Fibroblast of lung (primary cell): Measurements from ENCODE around the gene LINGO3. TPM values are rescaled to one million over a fixed set of nuclear protein-coding genes. Genes with fewer than 3 reads are reported as not detected.
A peak's percentile ranks its signal among the peaks of the same experiment; 100 is the strongest.

Source experiments
- DNase-seq, 2 donors: peaks; one replicate each; pipeline versions ENCODE4 v3.0.0 to v3.0.0-alpha.2; 2010; ENCODE audit warnings: low read depth in 2 of 2
- H2AFZ ChIP-seq: 2 replicates; pipeline ENCODE4 v1.5.1; 2012; ENCODE audit warnings: low read length, control low read depth, inconsistent platforms
- H3K27ac ChIP-seq: 2 replicates; pipeline ENCODE4 v1.5.1; 2011; ENCODE audit warnings: low read length, control low read depth; ENCODE audit not compliant: insufficient read depth
- H3K27me3 ChIP-seq: 2 replicates; pipeline ENCODE4 v1.5.1; 2011; ENCODE audit warnings: mild to moderate bottlenecking, low read length; ENCODE audit not compliant: control insufficient read depth, insufficient read depth
- H3K36me3 ChIP-seq: 2 replicates; pipeline ENCODE4 v1.5.1; 2011; ENCODE audit warnings: low read length; ENCODE audit not compliant: control insufficient read depth, insufficient read depth
- H3K4me1 ChIP-seq: 2 replicates; pipeline ENCODE4 v1.5.1; 2011; ENCODE audit warnings: low read length; ENCODE audit not compliant: control insufficient read depth, insufficient read depth; ENCODE audit errors: extremely low read depth
- H3K4me2 ChIP-seq: 2 replicates; pipeline ENCODE4 v1.5.1; 2011; ENCODE audit warnings: low read length, control low read depth; ENCODE audit not compliant: insufficient read depth; ENCODE audit errors: extremely low read depth
- H3K4me3 ChIP-seq, 4 experiments: fragments of 200-600 bp in 1 of 4; sonication (generic) in 1 of 4; replicated peaks in 1 of 4; 2 replicates each; pipeline ENCODE4 v1.5.1; 2011 to 2016; ENCODE audit warnings: low read length in 4 of 4, low read depth in 3 of 4, mild to moderate bottlenecking in 3 of 4, control low read depth in 2 of 4, inconsistent platforms in 1 of 4, mixed read lengths in 1 of 4; ENCODE audit not compliant: insufficient read depth in 1 of 4; ENCODE audit errors: control extremely low read depth in 1 of 4
- H3K79me2 ChIP-seq: 2 replicates; pipeline ENCODE4 v1.5.1; 2012; ENCODE audit warnings: mild to moderate bottlenecking, low read length, inconsistent platforms; ENCODE audit not compliant: control insufficient read depth, insufficient read depth
- H3K9ac ChIP-seq: 2 replicates; pipeline ENCODE4 v1.5.1; 2011; ENCODE audit warnings: mild to moderate bottlenecking, low read length, control low read depth; ENCODE audit not compliant: insufficient read depth
- H3K9me3 ChIP-seq: 2 replicates; pipeline ENCODE4 v1.5.1; 2012; ENCODE audit warnings: low read depth, low read length; ENCODE audit not compliant: control insufficient read depth, insufficient read depth
- H4K20me1 ChIP-seq: 2 replicates; pipeline ENCODE4 v1.5.1; 2011; ENCODE audit warnings: low read length; ENCODE audit not compliant: control insufficient read depth, insufficient read depth; ENCODE audit errors: extremely low read depth
- EZH2 ChIP-seq: IDR thresholded peaks from 2 replicates; pipeline ENCODE4 v1.5.1; 2012; ENCODE audit warnings: low read length, control low read depth, mild to moderate bottlenecking; ENCODE audit errors: missing control alignments
- polyA plus RNA-seq, 2 donors: library from polyadenylated mRNA; depleted of rRNA in 1 of 2; stranded (reverse) in 1 of 2; unstranded in 1 of 2; fragments of >200 nt; gene quantifications; 2 replicates each; pipeline ENCODE4 v1.2.1, GENCODE V29; 2011 to 2012; ENCODE audit warnings: missing spikeins in 1 of 2
- total RNA-seq: library from RNA; depleted of rRNA; stranded (reverse); fragments of >200 nt; gene quantifications from 2 replicates; pipeline ENCODE4 v1.2.1, GENCODE V29; 2014
- TF ChIP-seq, protein P1 (sequence below), 2 donors: IDR thresholded peaks in 1 of 2; conservative IDR thresholded peaks in 1 of 2; 1 replicate in 1 of 2; 2 replicates in 1 of 2; pipeline ENCODE4 v1.5.1; 2011 to 2012; ENCODE audit warnings: low read length in 2 of 2, control low read depth in 1 of 2, inconsistent platforms in 1 of 2, low read depth in 1 of 2, mild to moderate bottlenecking in 1 of 2

LINGO3 gene
- total and polyA plus RNA-seq, 2 donors (not counting 1 experiment from before 2014, with no cell fraction given): not detected

DNA sequence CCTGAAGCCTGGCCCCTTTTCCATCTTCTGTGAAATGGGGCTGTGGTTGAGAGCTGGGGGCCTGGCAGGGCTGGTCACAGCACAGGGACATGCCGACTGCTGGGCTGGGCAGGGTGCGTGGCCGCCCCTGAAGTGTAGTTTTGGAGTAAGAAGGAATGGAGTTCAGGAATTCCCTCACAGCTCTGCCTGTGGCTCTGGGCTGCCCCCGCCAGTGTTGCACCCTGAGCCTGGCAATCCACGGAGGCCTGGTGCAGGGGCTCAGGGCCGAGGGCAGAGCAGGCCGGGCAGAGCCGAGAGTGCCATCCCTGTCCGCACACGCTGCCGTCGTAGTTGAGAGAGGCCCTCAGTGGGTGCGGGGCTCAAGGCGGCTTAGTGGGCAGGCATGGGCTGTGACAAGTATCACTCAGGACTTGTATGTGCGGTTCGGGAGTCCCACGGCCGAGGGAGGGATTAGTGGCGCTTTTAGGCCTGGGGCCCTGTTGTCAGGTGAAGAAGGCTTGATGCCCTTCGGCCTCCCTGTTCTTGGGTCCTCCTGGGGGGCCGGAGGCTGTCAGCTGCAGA lies 30.2 kb upstream of the LINGO3 start:
- Histone ChIP-seq H2AFZ (no peak overlapping the region), H3K36me3 (peaks cover 13% of the 10 kb centered on the region), H3K9ac (no peak overlapping the region), H3K4me1 (no peaks in the 10 kb centered on the region), H3K4me2 (no peak overlapping the region), H3K27ac (no peak overlapping the region), H3K4me3 (no peak overlapping the region), H3K27me3 (no peaks in the 10 kb centered on the region), H4K20me1 (no peaks in the 10 kb centered on the region), H3K79me2 (peaks cover 21% of the 10 kb centered on the region), H3K9me3 (no peaks in the 10 kb centered on the region)
- no peak for DNase-seq
- TF ChIP-seq EZH2: no peak
- TF ChIP-seq, protein P1, sequence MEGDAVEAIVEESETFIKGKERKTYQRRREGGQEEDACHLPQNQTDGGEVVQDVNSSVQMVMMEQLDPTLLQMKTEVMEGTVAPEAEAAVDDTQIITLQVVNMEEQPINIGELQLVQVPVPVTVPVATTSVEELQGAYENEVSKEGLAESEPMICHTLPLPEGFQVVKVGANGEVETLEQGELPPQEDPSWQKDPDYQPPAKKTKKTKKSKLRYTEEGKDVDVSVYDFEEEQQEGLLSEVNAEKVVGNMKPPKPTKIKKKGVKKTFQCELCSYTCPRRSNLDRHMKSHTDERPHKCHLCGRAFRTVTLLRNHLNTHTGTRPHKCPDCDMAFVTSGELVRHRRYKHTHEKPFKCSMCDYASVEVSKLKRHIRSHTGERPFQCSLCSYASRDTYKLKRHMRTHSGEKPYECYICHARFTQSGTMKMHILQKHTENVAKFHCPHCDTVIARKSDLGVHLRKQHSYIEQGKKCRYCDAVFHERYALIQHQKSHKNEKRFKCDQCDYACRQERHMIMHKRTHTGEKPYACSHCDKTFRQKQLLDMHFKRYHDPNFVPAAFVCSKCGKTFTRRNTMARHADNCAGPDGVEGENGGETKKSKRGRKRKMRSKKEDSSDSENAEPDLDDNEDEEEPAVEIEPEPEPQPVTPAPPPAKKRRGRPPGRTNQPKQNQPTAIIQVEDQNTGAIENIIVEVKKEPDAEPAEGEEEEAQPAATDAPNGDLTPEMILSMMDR (conservative IDR thresholded peaks at IDR 0.05 in 1 of 2, IDR thresholded peaks at IDR 0.05 in 1 of 2; ENCODE audit: low read depth in 1 of 2, low read length in 2 of 2): no peak

DNA sequence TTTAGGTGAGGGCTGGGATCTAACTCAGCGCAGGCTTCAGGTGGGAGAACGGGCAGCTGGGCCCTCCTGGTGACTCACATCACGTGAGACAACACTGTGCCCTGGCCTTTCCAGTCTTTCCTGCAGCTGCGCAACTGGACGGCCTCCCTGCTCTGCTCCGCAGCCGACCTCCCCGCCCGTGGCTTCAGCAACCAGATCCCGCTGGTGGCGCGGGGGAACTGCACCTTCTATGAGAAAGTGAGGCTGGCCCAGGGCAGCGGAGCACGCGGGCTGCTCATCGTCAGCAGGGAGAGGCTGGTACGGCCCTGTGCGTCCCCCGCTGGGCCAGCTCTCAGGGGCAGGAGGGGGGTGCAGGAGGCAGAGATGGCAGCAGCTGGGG lies 29.4 kb upstream of the LINGO3 start:
- H3K27ac ChIP-seq: no peak overlapping the region
- no peak overlapping the region for H3K4me2 ChIP-seq
- no peaks in the 10 kb centered on the region for H3K4me1 ChIP-seq
- peaks cover 13% of the 10 kb centered on the region for H3K36me3 ChIP-seq
- no peak overlapping the region for H3K4me3 ChIP-seq
- no peaks in the 10 kb centered on the region for H3K27me3 ChIP-seq
- peak; percentile 44 to 59 for DNase-seq
- no peak for TF ChIP-seq EZH2
- TF ChIP-seq, protein P1 (conservative IDR thresholded peaks at IDR 0.05 in 1 of 2, IDR thresholded peaks at IDR 0.05 in 1 of 2; ENCODE audit: low read depth in 1 of 2, low read length in 2 of 2): peak in 1 of 2 donors; percentile 11
- no peak overlapping the region for H2AFZ ChIP-seq
- no peaks in the 10 kb centered on the region for H3K9me3 ChIP-seq
- H4K20me1 ChIP-seq: no peaks in the 10 kb centered on the region
- no peak overlapping the region for H3K9ac ChIP-seq
- H3K79me2 ChIP-seq: peaks cover 25% of the 10 kb centered on the region

DNA sequence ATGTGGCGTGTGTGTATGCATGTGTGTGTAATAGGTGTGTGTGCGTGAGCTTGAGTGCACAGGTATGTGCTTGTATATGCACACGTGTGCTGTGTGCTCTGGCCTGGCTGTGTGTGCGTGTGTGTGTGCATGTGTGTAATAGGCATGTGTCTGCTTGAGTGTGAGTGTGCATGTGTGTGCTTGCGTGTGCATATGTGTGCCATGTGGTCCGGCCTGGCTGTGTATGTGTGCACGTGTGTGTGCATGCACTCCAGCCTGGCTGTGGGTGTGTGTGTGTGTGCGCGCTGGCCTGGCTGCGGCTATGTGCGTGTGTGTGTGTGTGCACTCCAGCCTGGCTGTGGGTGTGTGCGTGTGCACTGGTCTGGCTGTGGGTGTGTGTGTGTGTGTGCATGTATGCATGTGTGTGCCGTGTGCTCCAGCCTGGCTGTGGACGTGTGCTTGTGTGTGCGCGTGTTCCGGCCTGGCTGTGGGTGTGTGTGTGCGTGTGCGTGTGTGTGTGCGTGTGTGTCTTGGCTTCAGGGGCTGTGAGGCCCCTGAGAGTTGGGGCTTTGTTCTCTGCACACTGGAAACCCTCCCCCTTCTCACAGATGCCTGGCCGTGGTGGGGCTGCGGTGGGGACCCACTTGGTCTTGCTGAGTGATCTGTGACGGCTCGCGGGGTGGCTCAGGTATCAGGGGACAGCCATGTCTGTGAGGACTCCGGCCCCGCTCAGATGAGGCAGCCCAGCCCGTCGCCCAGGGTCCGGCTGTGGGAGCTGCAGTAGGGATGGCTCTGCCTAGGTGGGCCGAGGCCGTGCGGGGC lies 28.8 kb upstream of the LINGO3 start:
- no peak overlapping the region for H2AFZ ChIP-seq
- peaks cover 13% of the 10 kb centered on the region for H3K36me3 ChIP-seq
- H3K79me2 ChIP-seq: peaks cover 30% of the 10 kb centered on the region
- no peaks in the 10 kb centered on the region for H3K9me3 ChIP-seq
- no peaks in the 10 kb centered on the region for H3K27me3 ChIP-seq
- TF ChIP-seq, protein P1 (conservative IDR thresholded peaks at IDR 0.05 in 1 of 2, IDR thresholded peaks at IDR 0.05 in 1 of 2; ENCODE audit: low read depth in 1 of 2, low read length in 2 of 2): no peak
- no peak overlapping the region for H3K9ac ChIP-seq
- no peaks in the 10 kb centered on the region for H4K20me1 ChIP-seq
- H3K4me1 ChIP-seq: no peaks in the 10 kb centered on the region
- no peak overlapping the region for H3K4me3 ChIP-seq
- H3K27ac ChIP-seq: no peak overlapping the region
- DNase-seq: no peak
- no peak overlapping the region for H3K4me2 ChIP-seq
